Measurements from ENCODE around the gene SCNM1. TPM values are rescaled to one million over a fixed set of nuclear protein-coding genes. Genes with fewer than 3 reads are reported as not detected.

The SCNM1 gene
- total RNA-seq, 2 experiments from 2014 or later, result 64.3 to 90.8 TPM

DNA sequence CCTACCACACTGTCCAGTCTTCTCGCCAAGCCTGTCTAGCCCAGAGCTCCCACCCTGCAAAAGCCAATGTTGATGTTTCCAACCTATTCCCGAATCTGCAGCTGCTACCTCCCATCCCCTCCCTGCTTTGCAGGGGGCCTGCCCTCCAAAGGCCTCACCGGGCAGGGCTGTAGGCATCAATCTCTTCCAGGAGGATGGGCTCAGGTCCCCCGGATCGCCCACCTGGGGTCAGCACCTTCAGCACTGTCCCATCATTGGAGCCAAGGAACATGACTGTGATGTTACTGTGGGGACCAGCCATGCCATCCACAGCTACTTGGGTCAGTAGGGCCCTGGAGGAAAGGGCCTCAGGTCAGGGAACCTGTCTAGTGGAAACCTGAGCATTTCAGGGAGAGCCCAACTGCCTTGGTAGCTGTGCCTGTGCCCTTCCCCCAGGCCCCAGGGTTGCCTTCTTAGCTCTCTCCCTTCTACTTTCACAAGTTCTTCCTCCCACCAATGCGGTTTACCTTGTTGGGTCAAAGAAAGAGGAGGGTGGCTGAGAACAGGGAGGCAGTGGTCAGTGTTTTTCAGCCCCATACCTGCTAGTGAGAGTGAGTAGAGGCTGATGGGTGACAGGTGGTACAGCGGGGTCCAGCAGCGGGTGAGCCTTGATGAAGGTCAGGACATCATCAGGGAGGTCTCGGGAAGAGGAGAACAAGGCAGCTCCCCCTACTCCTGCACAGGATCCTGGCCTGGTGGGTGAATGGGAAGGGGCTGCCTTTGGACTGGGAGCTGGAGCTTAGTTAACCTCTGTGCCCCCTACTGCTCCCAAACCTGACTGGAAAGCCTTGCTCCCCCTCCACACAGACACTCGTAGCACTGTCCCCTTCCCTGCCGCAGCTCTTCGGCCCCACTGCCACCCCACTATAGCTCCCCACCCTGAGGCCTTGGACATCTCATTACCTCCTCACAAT lies 30.2 kb upstream of the SCNM1 start:
- peaks cover 10% of the 10 kb centered on the region for H3K4me1 Mint-ChIP-seq
- DNase-seq, result no peak
- no peak overlapping the region for H3K4me3 Mint-ChIP-seq
- intact Hi-C loops (cut with DNase I, micrococcal nuclease), result no loop called here
- no peaks in the 10 kb centered on the region for H3K27me3 Mint-ChIP-seq
- H3K36me3 Mint-ChIP-seq (ENCODE audit: low read depth), result no peaks in the 10 kb centered on the region
- no peaks in the 10 kb centered on the region for H3K9me3 Mint-ChIP-seq (ENCODE audit: low read depth)
- CTCF ChIA-PET, result interaction anchor here (0.6 to 2.3 kb wide), 3 partner anchors 8 to 36 kb away, joined by 3 to 8 read pairs (median 5); no protein-coding TSS in a partner anchor
- H3K27ac Mint-ChIP-seq, result no peak overlapping the region
- no peak for ATAC-seq
- POLR2A ChIA-PET, result interaction anchor here (0.6 kb wide), 1 partner anchor 29 kb away, joined by 4 read pairs; no protein-coding TSS in a partner anchor

DNA sequence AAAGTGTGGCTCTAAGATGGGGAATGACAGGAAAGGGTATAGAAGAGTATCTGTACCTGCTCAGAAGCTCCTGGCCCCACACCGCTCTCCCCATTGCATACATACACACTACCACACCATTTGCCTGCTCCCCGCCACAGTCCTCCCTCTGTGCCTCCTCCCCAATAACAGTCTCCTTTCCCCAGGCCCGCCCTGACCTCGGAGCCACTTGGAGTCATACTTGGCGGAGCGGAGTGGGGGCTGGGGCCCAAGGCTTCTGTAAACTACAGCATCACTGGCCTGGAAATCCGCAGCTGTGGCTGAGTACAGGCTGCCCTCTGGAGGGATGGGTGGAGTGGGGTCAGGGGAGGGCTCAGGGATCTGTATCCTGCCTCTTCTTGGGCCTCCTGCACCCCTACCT lies 28.2 kb upstream of the SCNM1 start:
- no peaks in the 10 kb centered on the region for H3K9me3 Mint-ChIP-seq (ENCODE audit: low read depth)
- no peaks in the 10 kb centered on the region for H3K4me1 Mint-ChIP-seq
- CTCF ChIA-PET, result no interaction called here
- ATAC-seq, result no peak
- H3K36me3 Mint-ChIP-seq (ENCODE audit: low read depth), result no peaks in the 10 kb centered on the region
- H3K27me3 Mint-ChIP-seq, result no peaks in the 10 kb centered on the region
- H3K4me3 Mint-ChIP-seq, result no peak overlapping the region
- intact Hi-C loops (cut with DNase I, micrococcal nuclease), result no loop called here
- no peak overlapping the region for H3K27ac Mint-ChIP-seq
- DNase-seq, result no peak
- POLR2A ChIA-PET, result no interaction called here

DNA sequence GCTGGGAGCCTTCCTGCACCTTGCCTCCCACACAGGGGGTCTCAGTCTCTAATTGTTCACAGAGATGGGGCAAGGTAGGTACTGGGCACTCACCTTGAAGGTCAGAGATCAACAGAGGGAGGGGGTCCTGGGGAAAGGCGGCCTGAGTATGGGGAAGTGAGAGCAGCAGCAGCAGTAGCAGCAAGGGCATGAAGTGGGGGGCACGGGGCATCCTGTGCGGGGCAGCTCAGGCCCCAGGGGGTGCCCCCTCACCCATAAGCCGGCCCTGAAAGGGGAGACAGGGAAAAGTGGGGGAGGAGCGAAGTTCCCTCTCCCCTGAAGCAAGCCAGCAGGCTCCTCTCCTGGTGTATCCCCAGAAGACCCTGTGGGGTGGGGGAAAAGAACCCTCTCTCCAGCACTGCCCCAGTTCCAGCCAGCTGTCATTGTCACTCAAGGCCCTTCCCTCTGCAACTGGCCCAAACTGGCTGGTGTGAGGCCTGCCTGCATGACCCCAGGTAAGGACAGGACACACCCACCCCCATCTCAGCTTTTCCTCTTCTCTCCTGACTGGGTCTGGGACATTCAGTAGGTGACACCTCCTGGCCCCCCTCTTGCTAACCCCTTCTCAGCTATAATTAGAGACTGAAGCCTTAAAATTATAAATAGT lies 23.4 kb upstream of the SCNM1 start:
- POLR2A ChIA-PET, result interaction anchor here (1.0 kb wide), 1 partner anchor 11 kb away, joined by 3 read pairs; no protein-coding TSS in a partner anchor
- Mint-ChIP-seq H3K4me1 (peaks cover 10% of the 10 kb centered on the region), H3K4me3 (no peak overlapping the region), H3K36me3 (ENCODE audit: low read depth) (no peaks in the 10 kb centered on the region), H3K27me3 (no peaks in the 10 kb centered on the region), H3K9me3 (ENCODE audit: low read depth) (no peaks in the 10 kb centered on the region), H3K27ac (no peak overlapping the region)
- CTCF ChIA-PET, result interaction anchor here (0.6 to 3.0 kb wide), 5 partner anchors 12 to 109 kb away, joined by 3 to 9 read pairs (median 4); no protein-coding TSS in a partner anchor
- intact Hi-C loops (cut with DNase I, micrococcal nuclease), result no loop called here
- ATAC-seq, result no peak
- DNase-seq, result no peak

DNA sequence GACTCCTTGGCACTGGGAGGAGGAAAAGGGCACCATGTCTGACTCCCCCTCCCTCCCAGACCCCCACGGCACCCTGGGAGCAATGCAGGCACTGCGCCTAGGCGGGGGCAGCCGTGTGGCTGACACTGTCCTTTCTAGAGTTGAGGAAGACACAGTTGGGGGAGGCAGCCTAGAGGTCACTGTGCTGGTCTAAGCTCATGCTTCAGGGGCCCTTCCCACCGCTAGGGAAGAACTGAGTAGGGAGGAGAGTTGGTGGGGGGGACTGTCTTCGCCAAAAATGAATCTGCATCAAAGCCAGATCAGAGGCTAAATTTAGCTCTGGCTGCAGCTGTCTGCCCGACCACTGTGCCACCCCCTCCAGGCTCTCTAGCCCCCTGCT lies 22.9 kb upstream of the SCNM1 start:
- Mint-ChIP-seq H3K27me3 (no peaks in the 10 kb centered on the region), H3K4me1 (peaks cover 10% of the 10 kb centered on the region), H3K4me3 (no peak overlapping the region), H3K36me3 (ENCODE audit: low read depth) (no peaks in the 10 kb centered on the region), H3K27ac (no peak overlapping the region), H3K9me3 (ENCODE audit: low read depth) (no peaks in the 10 kb centered on the region)
- ATAC-seq (no peak), DNase-seq (no peak)
- POLR2A ChIA-PET, result interaction anchor here (1.0 kb wide), 1 partner anchor 14 kb away, joined by 3 read pairs; the partner anchor contains the start of gene TNFAIP8L2
- CTCF ChIA-PET, result interaction anchor here (1.2 to 3.0 kb wide), 3 partner anchors 12 to 41 kb away, joined by 3 to 9 read pairs (median 4); no protein-coding TSS in a partner anchor
- intact Hi-C loops (cut with DNase I, micrococcal nuclease), result no loop called here

GRCh38 chr1:151143986-151144385 lies 22.0 kb upstream of the SCNM1 start:
- H3K9me3 Mint-ChIP-seq (ENCODE audit: low read depth), result no peaks in the 10 kb centered on the region
- DNase-seq (no peak), ATAC-seq (no peak)
- H3K27ac Mint-ChIP-seq, result no peak overlapping the region
- intact Hi-C loops (cut with DNase I, micrococcal nuclease), result no loop called here
- no peaks in the 10 kb centered on the region for H3K36me3 Mint-ChIP-seq (ENCODE audit: low read depth)
- no peak overlapping the region for H3K4me3 Mint-ChIP-seq
- H3K4me1 Mint-ChIP-seq, result peaks cover 10% of the 10 kb centered on the region
- POLR2A ChIA-PET, result interaction anchor here (1.0 to 2.0 kb wide), 2 partner anchors 13 kb away, joined by 3 to 6 read pairs; partner anchors contain the start of gene TNFAIP8L2
- CTCF ChIA-PET, result interaction anchor here (0.6 to 3.0 kb wide), 4 partner anchors 9 to 46 kb away, joined by 3 to 9 read pairs (median 4); partner anchors contain the start of gene TNFAIP8L2
- no peaks in the 10 kb centered on the region for H3K27me3 Mint-ChIP-seq

- POLR2A ChIA-PET, result interaction anchor here (2.0 kb wide), 1 partner anchor 13 kb away, joined by 6 read pairs; no protein-coding TSS in a partner anchor
- Mint-ChIP-seq H3K4me3 (no peak overlapping the region), H3K36me3 (ENCODE audit: low read depth) (no peaks in the 10 kb centered on the region), H3K9me3 (ENCODE audit: low read depth) (no peaks in the 10 kb centered on the region), H3K27ac (no peak overlapping the region), H3K27me3 (no peaks in the 10 kb centered on the region), H3K4me1 (peaks cover 10% of the 10 kb centered on the region)
- CTCF ChIA-PET, result interaction anchor here (0.6 to 3.0 kb wide), 6 partner anchors 9 to 240 kb away, joined by 3 to 9 read pairs (median 4); partner anchors contain the start of gene TNFAIP8L2
- no peak for DNase-seq
- intact Hi-C loops (cut with DNase I, micrococcal nuclease), result no loop called here
- no peak for ATAC-seq
Observed at GRCh38 chr1:151144474-151145303, 21.3 kb upstream of the SCNM1 start.

GRCh38 chr1:151145304-151146071 lies 20.5 kb upstream of the SCNM1 start:
- H3K9me3 Mint-ChIP-seq (ENCODE audit: low read depth), result no peaks in the 10 kb centered on the region
- no peaks in the 10 kb centered on the region for H3K27me3 Mint-ChIP-seq
- peak; percentile 55 for DNase-seq
- no peak overlapping the region for H3K27ac Mint-ChIP-seq
- peak overlapping the region; percentile 79 for H3K4me3 Mint-ChIP-seq
- CTCF ChIA-PET, result interaction anchor here (0.6 to 1.1 kb wide), 3 partner anchors 12 to 240 kb away, joined by 3 to 4 read pairs (median 3); partner anchors contain the start of gene TNFAIP8L2
- intact Hi-C loops (cut with DNase I, micrococcal nuclease), result loop anchor here (1.0 to 2.0 kb wide), 4 partner anchors 11 to 75 kb away; partner anchors contain the start of genes TNFAIP8L2 (in 2 of the 2), GABPB2 (in 1 of the 2) and SCNM1 (in 1 of the 2)
- no peaks in the 10 kb centered on the region for H3K36me3 Mint-ChIP-seq (ENCODE audit: low read depth)
- POLR2A ChIA-PET, result interaction anchor here (0.6 to 2.0 kb wide), 2 partner anchors 14 to 236 kb away, joined by 4 to 6 read pairs; no protein-coding TSS in a partner anchor
- peaks cover 10% of the 10 kb centered on the region for H3K4me1 Mint-ChIP-seq
- ATAC-seq, result no peak

DNA sequence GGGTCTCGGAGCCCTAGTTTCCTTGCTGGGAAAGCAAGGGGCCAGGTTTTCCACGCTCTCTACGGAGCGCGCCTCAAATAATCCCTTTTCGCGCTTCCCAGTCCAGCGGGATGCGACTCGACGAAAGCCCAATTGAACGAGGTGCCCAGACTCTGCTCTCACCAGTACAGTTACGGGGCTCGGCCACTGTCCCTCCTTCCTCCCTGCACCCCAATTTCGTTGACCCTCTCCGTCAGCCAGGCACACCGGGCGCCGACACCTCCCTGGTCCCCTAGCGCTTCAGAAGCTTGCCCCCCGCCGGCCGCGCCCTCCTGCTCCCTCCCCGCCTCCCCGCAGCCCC lies 19.9 kb upstream of the SCNM1 start:
- peaks cover 10% of the 10 kb centered on the region for H3K4me1 Mint-ChIP-seq
- ChIA-PET CTCF (interaction anchor here (1.6 kb wide), 1 partner anchor 46 kb away, joined by 4 read pairs; no protein-coding TSS in a partner anchor), POLR2A (interaction anchor here (0.6 to 2.0 kb wide), 2 partner anchors 15 to 236 kb away, joined by 4 to 6 read pairs; no protein-coding TSS in a partner anchor)
- H3K9me3 Mint-ChIP-seq (ENCODE audit: low read depth), result no peaks in the 10 kb centered on the region
- ATAC-seq (no peak), DNase-seq (no peak)
- H3K27me3 Mint-ChIP-seq, result no peaks in the 10 kb centered on the region
- intact Hi-C loops (cut with DNase I, micrococcal nuclease), result loop anchor here (1.0 to 2.0 kb wide), 4 partner anchors 10 to 75 kb away; partner anchors contain the start of genes TNFAIP8L2 (in 2 of the 2), GABPB2 (in 1 of the 2) and SCNM1 (in 1 of the 2)
- no peaks in the 10 kb centered on the region for H3K36me3 Mint-ChIP-seq (ENCODE audit: low read depth)
- H3K27ac Mint-ChIP-seq, result no peak overlapping the region
- H3K4me3 Mint-ChIP-seq, result peak overlapping the region; percentile 79

DNA sequence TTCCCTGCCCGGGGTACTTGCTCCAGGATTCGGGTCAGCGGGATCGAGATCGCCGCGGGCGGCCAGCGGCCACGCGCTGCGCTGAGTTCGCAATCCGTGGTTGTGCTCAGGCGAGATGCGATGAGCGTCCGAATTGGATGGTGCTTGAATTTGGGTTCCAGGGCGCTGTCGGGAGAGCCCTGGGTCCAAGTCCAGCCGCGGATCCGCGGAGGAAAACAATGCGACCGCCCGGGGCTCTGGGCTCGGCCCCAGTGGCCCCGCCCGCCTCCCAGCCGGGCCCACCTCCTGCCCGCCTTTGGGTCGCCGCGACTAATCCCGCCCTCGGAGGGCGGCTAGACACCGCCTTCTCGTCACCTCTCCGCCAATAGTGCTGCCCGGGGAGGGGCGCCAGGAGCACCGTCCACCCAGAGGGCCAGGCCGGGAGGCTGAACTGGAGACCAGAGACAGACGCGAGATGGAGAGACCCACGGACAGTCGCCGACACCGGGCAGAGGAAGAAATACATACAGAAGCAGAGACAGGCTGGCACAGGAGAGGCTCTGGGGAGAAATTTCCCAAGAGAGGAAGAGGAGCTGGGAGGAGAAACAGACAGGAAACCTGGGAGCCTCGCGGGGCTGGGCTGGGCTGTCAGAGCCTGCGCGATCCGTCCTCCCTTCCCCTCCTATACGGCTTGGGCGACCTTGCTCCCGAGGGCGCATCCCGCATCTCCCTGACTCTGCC lies 19.4 kb upstream of the SCNM1 start, which contains the start of gene SEMA6C:
Gene SEMA6C, minus strand, starts transcription at position 220 of the 720 bp plus-strand sequence. CDS start 4,010 bp downstream, outside the sequence.
- Mint-ChIP-seq H3K27ac (peak within 1 kb of the TSS; percentile 48), H3K27me3 (no peaks in the 10 kb centered on the region), H3K36me3 (ENCODE audit: low read depth) (no peaks in the 10 kb centered on the region), H3K9me3 (ENCODE audit: low read depth) (no peaks in the 10 kb centered on the region), H3K4me1 (peaks cover 10% of the 10 kb centered on the region), H3K4me3 (peak within 1 kb of the TSS; percentile 79)
- POLR2A ChIA-PET, result interaction anchor here (0.6 kb wide), 1 partner anchor 235 kb away, joined by 4 read pairs; no protein-coding TSS in a partner anchor
- CTCF ChIA-PET, result interaction anchor here (0.7 to 1.6 kb wide), 3 partner anchors 15 to 47 kb away, joined by 3 to 4 read pairs (median 4); no protein-coding TSS in a partner anchor
- intact Hi-C loops (cut with DNase I, micrococcal nuclease), result loop anchor here (1.0 to 2.0 kb wide), 4 partner anchors 10 to 76 kb away; partner anchors contain the start of genes TNFAIP8L2 (in 2 of the 2), GABPB2 (in 1 of the 2) and SCNM1 (in 1 of the 2)
- DNase-seq, result peak; percentile 92
- ATAC-seq, result peak; percentile 100

All from activated CD4-positive, alpha-beta T cell treated with anti-CD3 and anti-CD28 coated beads for 36 hours (primary cell).